PFSK-1 (cell line): ENCODE measurements around the gene TNFSF8.

Experiments
- FOXP2 ChIP-seq: optimal IDR thresholded peaks from 2 replicates; pipeline ENCODE3; 2011; ENCODE audit warnings: borderline replicate concordance, control low read depth, inconsistent platforms; ENCODE audit not compliant: insufficient read depth; ENCODE audit errors: extremely low read length, extremely low read depth
- POLR2AphosphoS5 ChIP-seq: IDR thresholded peaks from 2 replicates; pipeline ENCODE4 v1.6.1; 2012; ENCODE audit warnings: low read depth, mild to moderate bottlenecking, control low read depth, low read length, moderate library complexity
- REST ChIP-seq, 2 experiments: IDR thresholded peaks; 2 replicates each; pipeline versions ENCODE4 v1.6.1 to v1.8.0; 2011 to 2012; ENCODE audit warnings: low read depth in 2 of 2, low read length in 2 of 2, control low read depth in 1 of 2, inconsistent platforms in 1 of 2, mild to moderate bottlenecking in 1 of 2, moderate library complexity in 1 of 2; ENCODE audit not compliant: insufficient read depth in 1 of 2
- SIN3A ChIP-seq: IDR thresholded peaks from 2 replicates; pipeline ENCODE4 v1.6.1; 2012; ENCODE audit warnings: mild to moderate bottlenecking, low read length, moderate library complexity, borderline replicate concordance; ENCODE audit not compliant: insufficient read depth
- TAF1 ChIP-seq: IDR thresholded peaks from 2 replicates; pipeline ENCODE4 v1.6.1; 2012; ENCODE audit warnings: low read length, control low read depth, borderline replicate concordance; ENCODE audit not compliant: insufficient read depth

The TNFSF8 gene

GRCh38 chr9:114898741-114899140 is 31.6 kb downstream of the TNFSF8 start:
- TF ChIP-seq TAF1 (no peak), REST (IDR thresholded peaks at IDR 0.05; ENCODE audit: insufficient read depth in 1 of 2, low read depth in 2 of 2, low read length in 2 of 2) (no peak), FOXP2 (peak; percentile 51)

- TF ChIP-seq POLR2AphosphoS5, result no peak
- no peak for TF ChIP-seq REST (IDR thresholded peaks at IDR 0.05; ENCODE audit: insufficient read depth in 1 of 2, low read depth in 2 of 2, low read length in 2 of 2)
- TF ChIP-seq TAF1, result no peak
Observed at GRCh38 chr9:114897196-114897595, 33.2 kb downstream of the TNFSF8 start.

- no peak for TF ChIP-seq FOXP2
- TF ChIP-seq TAF1, result no peak
Observed at GRCh38 chr9:114896344-114896743, 34.0 kb downstream of the TNFSF8 start.

- TF ChIP-seq POLR2AphosphoS5 (no peak), TAF1 (no peak), SIN3A (no peak), REST (IDR thresholded peaks at IDR 0.05; ENCODE audit: insufficient read depth in 1 of 2, low read depth in 2 of 2, low read length in 2 of 2) (no peak), FOXP2 (no peak)
Observed at GRCh38 chr9:114895521-114895991, 34.8 kb downstream of the TNFSF8 start.

GRCh38 chr9:114894609-114895433 is 35.6 kb downstream of the TNFSF8 start:
- TF ChIP-seq FOXP2 (peak; percentile 78), REST (IDR thresholded peaks at IDR 0.05; ENCODE audit: insufficient read depth in 1 of 2, low read depth in 2 of 2, low read length in 2 of 2) (peak in 1 of 2 experiments; percentile 66; a peak in 2 of 4 replicates), SIN3A (peak; percentile 88; the same call in 1 of the 2 replicates), TAF1 (0 out of 2 replicates have a peak, but pooled peaks have one; percentile 9), POLR2AphosphoS5 (peak; percentile 64)
